HEK293T (cell line): ENCODE measurements around the gene FGR.

Source experiments
- BHLHE40 ChIP-seq: fragments of 450-650 bp; IDR thresholded peaks from 2 replicates; pipeline ENCODE4 v1.6.1; 2016; ENCODE audit warnings: mild to moderate bottlenecking, moderate library complexity, borderline replicate concordance
- CTBP1 ChIP-seq: fragments of 450-650 bp; IDR thresholded peaks from 2 replicates; pipeline ENCODE4 v1.6.1; 2016; ENCODE audit warnings: borderline replicate concordance
- FOXM1 ChIP-seq: fragments of 450-650 bp; IDR thresholded peaks from 2 replicates; pipeline ENCODE4 v1.6.1; 2017; ENCODE audit warnings: mild to moderate bottlenecking, borderline replicate concordance
- L3MBTL2 ChIP-seq: fragments of 450-650 bp; conservative IDR thresholded peaks from 2 replicates; pipeline ENCODE4 v1.6.1; 2016; ENCODE audit warnings: mild to moderate bottlenecking
- SP1 ChIP-seq: fragments of 450-650 bp; IDR thresholded peaks from 2 replicates; pipeline ENCODE4 v1.6.1; 2017
- SUZ12 ChIP-seq: fragments of 450-650 bp; IDR thresholded peaks from 2 replicates; pipeline ENCODE4 v1.6.1; 2016; ENCODE audit warnings: mild to moderate bottlenecking
- TARDBP ChIP-seq: fragments of 450-650 bp; IDR thresholded peaks from 2 replicates; pipeline ENCODE4 v1.6.1; 2016
- ZNF384 ChIP-seq: fragments of 450-650 bp; IDR thresholded peaks from 2 replicates; pipeline ENCODE4 v1.6.1; 2016
- TF ChIP-seq, protein P1 (sequence below): fragments of 450-650 bp; IDR thresholded peaks from 2 replicates; pipeline ENCODE4 v1.6.1; 2016

DNA sequence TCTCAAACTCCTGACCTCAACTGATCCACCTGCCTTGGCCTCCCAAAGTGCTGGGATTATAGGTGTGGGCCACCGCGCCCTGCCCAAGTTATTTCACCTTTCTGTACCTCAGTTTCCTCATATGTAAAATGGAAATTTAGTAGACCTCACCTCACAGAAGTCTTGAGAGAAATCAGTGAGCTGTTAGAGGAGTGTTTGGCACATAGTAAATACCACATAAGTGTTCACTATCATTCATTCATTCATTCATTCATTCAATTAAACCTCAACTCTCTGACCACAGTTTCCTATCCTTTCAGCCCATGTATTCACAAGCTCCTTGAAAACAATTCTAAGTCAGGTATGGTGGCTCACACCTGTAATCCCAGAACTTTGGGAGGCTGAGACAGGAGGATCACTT, 3.8 kb upstream of the FGR start:
- TF ChIP-seq BHLHE40 (no peak), SP1 (no peak), SUZ12 (no peak), FOXM1 (no peak), TARDBP (no peak), L3MBTL2 (no peak), ZNF384 (no peak), CTBP1 (no peak)
- TF ChIP-seq, protein P1, sequence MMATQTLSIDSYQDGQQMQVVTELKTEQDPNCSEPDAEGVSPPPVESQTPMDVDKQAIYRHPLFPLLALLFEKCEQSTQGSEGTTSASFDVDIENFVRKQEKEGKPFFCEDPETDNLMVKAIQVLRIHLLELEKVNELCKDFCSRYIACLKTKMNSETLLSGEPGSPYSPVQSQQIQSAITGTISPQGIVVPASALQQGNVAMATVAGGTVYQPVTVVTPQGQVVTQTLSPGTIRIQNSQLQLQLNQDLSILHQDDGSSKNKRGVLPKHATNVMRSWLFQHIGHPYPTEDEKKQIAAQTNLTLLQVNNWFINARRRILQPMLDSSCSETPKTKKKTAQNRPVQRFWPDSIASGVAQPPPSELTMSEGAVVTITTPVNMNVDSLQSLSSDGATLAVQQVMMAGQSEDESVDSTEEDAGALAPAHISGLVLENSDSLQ, result no peak
